Smooth muscle cell (in vitro differentiated cells): Measurements from ENCODE around the gene MXRA8. TPM values are rescaled to one million over a fixed set of nuclear protein-coding genes. Genes with fewer than 3 reads are reported as not detected.

Source experiments
- DNase-seq: peaks from one replicate; lab custom pipeline; 2025; ENCODE audit not compliant: unreplicated experiment; lab: John Stamatoyannopoulos, UW
- H2AFZ ChIP-seq: fragments of 200-600 bp; sonication (generic); 2 replicates; pipeline ENCODE4 v1.6.0; 2016; ENCODE audit warnings: antibody characterized with exemption, low read depth, mild to moderate bottlenecking
- H3F3A ChIP-seq: fragments of 200-600 bp; sonication (generic); 2 replicates; pipeline ENCODE4 v1.6.0; 2017; ENCODE audit warnings: antibody characterized with exemption, low read depth
- H3K27ac ChIP-seq: fragments of 200-600 bp; sonication (generic); 2 replicates; pipeline ENCODE4 v1.5.1; 2016; ENCODE audit warnings: low read depth, mild to moderate bottlenecking
- H3K27me3 ChIP-seq: fragments of 200-600 bp; sonication (generic); 2 replicates; pipeline ENCODE4 v1.6.1; 2016; ENCODE audit warnings: low read depth, mild to moderate bottlenecking
- H3K36me3 ChIP-seq: fragments of 200-600 bp; sonication (generic); 2 replicates; pipeline ENCODE4 v1.5.1; 2016; ENCODE audit warnings: low read depth
- H3K4me1 ChIP-seq: fragments of 200-600 bp; sonication (generic); 2 replicates; pipeline ENCODE4 v1.5.1; 2016; ENCODE audit warnings: low read depth
- H3K4me2 ChIP-seq: fragments of 200-600 bp; sonication (generic); 2 replicates; pipeline ENCODE4 v1.6.0; 2016; ENCODE audit warnings: mild to moderate bottlenecking
- H3K4me3 ChIP-seq: fragments of 200-600 bp; sonication (generic); 2 replicates; pipeline ENCODE4 v1.5.1; 2016; ENCODE audit warnings: mild to moderate bottlenecking
- H3K79me2 ChIP-seq: fragments of 200-600 bp; sonication (generic); 2 replicates; pipeline ENCODE4 v1.6.0; 2016; ENCODE audit warnings: low read depth, mild to moderate bottlenecking
- H3K9ac ChIP-seq: fragments of 200-600 bp; sonication (generic); 2 replicates; pipeline ENCODE4 v1.6.0; 2016; ENCODE audit warnings: low read depth
- H3K9me3 ChIP-seq: fragments of 200-600 bp; sonication (generic); replicated peaks from 2 replicates; pipeline ENCODE4 v1.5.1; 2016; ENCODE audit warnings: low read depth
- H4K20me1 ChIP-seq: fragments of 200-600 bp; sonication (generic); 2 replicates; pipeline ENCODE4 v1.6.0; 2016; ENCODE audit warnings: low read depth
- WGBS: methylation state at CpG from one replicate; pipeline ENCODE4 v1.1.7; 2016; ENCODE audit warnings: low lambda C conversion rate; 5-methylcytosine and 5-hydroxymethylcytosine counted together
- polyA plus RNA-seq: library from polyadenylated mRNA; unstranded; fragments of >200 nt; fragmentation: Nextera tagmentation; extraction: Ambion mirVana; gene quantifications from 2 replicates; pipeline ENCODE4 v1.2.1, GENCODE V29; 2016
- total RNA-seq: library from RNA; depleted of rRNA; stranded (reverse); fragments of >200 nt; gene quantifications from 2 replicates; pipeline ENCODE4 v1.2.3, GENCODE V29; 2014
- TF ChIP-seq, protein P1 (sequence below): fragments of 200-600 bp; sonication (generic); IDR thresholded peaks from 2 replicates; pipeline ENCODE4 v1.5.1; 2017; ENCODE audit warnings: borderline replicate concordance, mild to moderate bottlenecking, antibody characterized with exemption; ENCODE audit not compliant: insufficient read depth, poor library complexity, severe bottlenecking

Gene MXRA8
- total and polyA plus RNA-seq, 2 experiments from 2014 or later, result 266 to 597 TPM

DNA sequence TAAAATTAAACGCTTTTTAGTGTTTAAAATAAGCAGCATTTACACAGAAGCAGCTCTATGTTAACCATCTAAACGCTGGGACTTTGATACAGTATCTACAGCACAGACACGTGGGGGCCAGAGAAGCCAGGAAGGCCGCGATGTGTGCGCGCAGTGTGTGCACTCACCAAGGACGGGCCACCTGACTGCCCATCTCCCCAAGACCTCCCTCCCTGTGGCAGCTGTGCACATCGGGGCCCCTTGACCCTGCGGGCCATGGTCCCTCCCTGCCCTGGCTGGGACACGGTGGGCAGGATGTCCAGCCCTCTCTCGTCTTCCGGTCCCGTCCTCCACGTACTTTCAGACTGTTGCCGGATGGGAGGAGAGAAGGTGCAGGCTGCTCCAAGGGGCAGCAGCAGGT lies 23.1 kb downstream of the MXRA8 start:
- Histone ChIP-seq H3K4me1 (peaks cover 7% of the 10 kb centered on the region), H3K36me3 (no peaks in the 10 kb centered on the region), H3K4me2 (no peak overlapping the region), H3K27me3 (no peaks in the 10 kb centered on the region), H3K79me2 (no peaks in the 10 kb centered on the region), H3K4me3 (no peak overlapping the region), H4K20me1 (peaks cover 10% of the 10 kb centered on the region), H3K9ac (no peak overlapping the region), H3K27ac (no peak overlapping the region), H2AFZ (no peak overlapping the region), H3F3A (no peaks in the 10 kb centered on the region), H3K9me3 (no peaks in the 10 kb centered on the region)
- 92% methylated on average over 14 of the region's 16 CpGs for WGBS
- TF ChIP-seq, protein P1, sequence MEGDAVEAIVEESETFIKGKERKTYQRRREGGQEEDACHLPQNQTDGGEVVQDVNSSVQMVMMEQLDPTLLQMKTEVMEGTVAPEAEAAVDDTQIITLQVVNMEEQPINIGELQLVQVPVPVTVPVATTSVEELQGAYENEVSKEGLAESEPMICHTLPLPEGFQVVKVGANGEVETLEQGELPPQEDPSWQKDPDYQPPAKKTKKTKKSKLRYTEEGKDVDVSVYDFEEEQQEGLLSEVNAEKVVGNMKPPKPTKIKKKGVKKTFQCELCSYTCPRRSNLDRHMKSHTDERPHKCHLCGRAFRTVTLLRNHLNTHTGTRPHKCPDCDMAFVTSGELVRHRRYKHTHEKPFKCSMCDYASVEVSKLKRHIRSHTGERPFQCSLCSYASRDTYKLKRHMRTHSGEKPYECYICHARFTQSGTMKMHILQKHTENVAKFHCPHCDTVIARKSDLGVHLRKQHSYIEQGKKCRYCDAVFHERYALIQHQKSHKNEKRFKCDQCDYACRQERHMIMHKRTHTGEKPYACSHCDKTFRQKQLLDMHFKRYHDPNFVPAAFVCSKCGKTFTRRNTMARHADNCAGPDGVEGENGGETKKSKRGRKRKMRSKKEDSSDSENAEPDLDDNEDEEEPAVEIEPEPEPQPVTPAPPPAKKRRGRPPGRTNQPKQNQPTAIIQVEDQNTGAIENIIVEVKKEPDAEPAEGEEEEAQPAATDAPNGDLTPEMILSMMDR, result no peak
- DNase-seq, result no peak

DNA sequence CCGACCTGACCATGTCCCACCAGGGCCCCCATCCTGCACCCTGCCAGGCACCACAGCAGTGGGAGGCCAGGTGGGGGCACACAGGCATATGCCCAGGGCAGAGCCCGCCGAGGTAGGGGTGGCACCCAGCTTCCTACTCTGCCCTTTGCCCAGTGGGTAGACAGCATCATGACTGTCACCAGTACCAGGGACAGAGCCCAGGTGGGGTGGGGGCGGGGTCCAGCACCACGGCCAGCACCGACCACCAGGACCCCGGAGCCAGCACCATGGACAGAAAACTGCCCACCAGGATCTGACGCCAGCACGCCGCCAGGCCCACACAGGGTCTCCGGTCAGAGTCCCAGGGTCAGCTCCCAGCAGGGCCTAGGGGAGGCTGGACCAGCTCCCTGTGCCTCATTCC lies 23.5 kb downstream of the MXRA8 start:
- H3K4me1 ChIP-seq, result peaks cover 7% of the 10 kb centered on the region
- H3F3A ChIP-seq, result no peaks in the 10 kb centered on the region
- WGBS, result 75% methylated on average over 11 of the region's 11 CpGs
- H3K27ac ChIP-seq, result no peak overlapping the region
- DNase-seq, result no peak
- H3K4me3 ChIP-seq, result no peak overlapping the region
- no peaks in the 10 kb centered on the region for H3K79me2 ChIP-seq
- no peak overlapping the region for H3K4me2 ChIP-seq
- H3K27me3 ChIP-seq, result no peaks in the 10 kb centered on the region
- peaks cover 9% of the 10 kb centered on the region for H4K20me1 ChIP-seq
- H3K36me3 ChIP-seq, result no peaks in the 10 kb centered on the region
- no peak overlapping the region for H2AFZ ChIP-seq
- TF ChIP-seq, protein P1, result no peak
- H3K9me3 ChIP-seq, result no peaks in the 10 kb centered on the region
- no peak overlapping the region for H3K9ac ChIP-seq

DNA sequence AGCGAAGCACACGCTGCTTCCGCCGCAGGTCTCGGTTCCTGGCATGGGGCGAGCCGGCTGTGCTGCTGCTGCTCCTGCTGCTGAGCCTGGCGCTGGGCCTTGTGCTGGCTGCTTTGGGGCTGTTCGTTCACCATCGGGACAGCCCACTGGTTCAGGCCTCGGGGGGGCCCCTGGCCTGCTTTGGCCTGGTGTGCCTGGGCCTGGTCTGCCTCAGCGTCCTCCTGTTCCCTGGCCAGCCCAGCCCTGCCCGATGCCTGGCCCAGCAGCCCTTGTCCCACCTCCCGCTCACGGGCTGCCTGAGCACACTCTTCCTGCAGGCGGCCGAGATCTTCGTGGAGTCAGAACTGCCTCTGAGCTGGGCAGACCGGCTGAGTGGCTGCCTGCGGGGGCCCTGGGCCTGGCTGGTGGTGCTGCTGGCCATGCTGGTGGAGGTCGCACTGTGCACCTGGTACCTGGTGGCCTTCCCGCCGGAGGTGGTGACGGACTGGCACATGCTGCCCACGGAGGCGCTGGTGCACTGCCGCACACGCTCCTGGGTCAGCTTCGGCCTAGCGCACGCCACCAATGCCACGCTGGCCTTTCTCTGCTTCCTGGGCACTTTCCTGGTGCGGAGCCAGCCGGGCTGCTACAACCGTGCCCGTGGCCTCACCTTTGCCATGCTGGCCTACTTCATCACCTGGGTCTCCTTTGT lies 24.7 kb downstream of the MXRA8 start:
- no peak overlapping the region for H3K4me2 ChIP-seq
- no peak overlapping the region for H2AFZ ChIP-seq
- H4K20me1 ChIP-seq, result peaks cover 16% of the 10 kb centered on the region
- no peaks in the 10 kb centered on the region for H3F3A ChIP-seq
- no peaks in the 10 kb centered on the region for H3K36me3 ChIP-seq
- no peak overlapping the region for H3K4me3 ChIP-seq
- 94% methylated on average over 36 of the region's 36 CpGs for WGBS
- no peak overlapping the region for H3K9ac ChIP-seq
- H3K27me3 ChIP-seq, result no peaks in the 10 kb centered on the region
- peaks cover 7% of the 10 kb centered on the region for H3K4me1 ChIP-seq
- no peaks in the 10 kb centered on the region for H3K9me3 ChIP-seq
- TF ChIP-seq, protein P1, result no peak
- H3K27ac ChIP-seq, result no peak overlapping the region
- no peaks in the 10 kb centered on the region for H3K79me2 ChIP-seq
- DNase-seq, result no peak
